ENCODE results near the gene OR2A1.
"Not testable (repeated sequence)": the region's sequence is repeated elsewhere in the genome, so short reads cannot be mapped to it uniquely, and the experiment has no call there.

OR2A1 gene

GRCh38 chr7:144325868-144326267 lies 13.6 kb downstream of the OR2A1 start:
- not testable (repeated sequence) for DNase-seq (ENCODE audit: low spot score)

- not testable (repeated sequence) for DNase-seq (ENCODE audit: low spot score)
Measured at GRCh38 chr7:144330044-144330443, 17.8 kb downstream of the OR2A1 start.

GRCh38 chr7:144331221-144331995 lies 19.2 kb downstream of the OR2A1 start:
- DNase-seq (ENCODE audit: low spot score) = not testable (repeated sequence)

- DNase-seq (ENCODE audit: low spot score) = not testable (repeated sequence)
Measured at GRCh38 chr7:144331996-144332288, 19.7 kb downstream of the OR2A1 start.

GRCh38 chr7:144348625-144349024 lies 36.4 kb downstream of the OR2A1 start:
- not testable (repeated sequence) for DNase-seq (ENCODE audit: low spot score)

GRCh38 chr7:144351667-144352066 lies 39.4 kb downstream of the OR2A1 start:
- not testable (repeated sequence) for DNase-seq (ENCODE audit: low spot score)

- not testable (repeated sequence) for DNase-seq (ENCODE audit: low spot score)
Measured at GRCh38 chr7:144355176-144355822, 43.1 kb downstream of the OR2A1 start, which contains the start of gene ARHGEF5. TSS of gene ARHGEF5 (plus strand) at chr7:144355402. CDS start at chr7:144362670, 7,268 bp downstream.

- DNase-seq (ENCODE audit: low spot score) = not testable (repeated sequence)
Measured at GRCh38 chr7:144356185-144356584, 44.0 kb downstream of the OR2A1 start.

- DNase-seq (ENCODE audit: low spot score) = not testable (repeated sequence)
Measured at GRCh38 chr7:144356860-144357259, 44.6 kb downstream of the OR2A1 start.

GRCh38 chr7:144362061-144362460 lies 49.8 kb downstream of the OR2A1 start:
- not testable (repeated sequence) for DNase-seq (ENCODE audit: low spot score)

GRCh38 chr7:144365523-144365922 lies 53.3 kb downstream of the OR2A1 start:
- DNase-seq (ENCODE audit: low spot score) = not testable (repeated sequence)

GRCh38 chr7:144367250-144367649 lies 55.0 kb downstream of the OR2A1 start:
- DNase-seq (ENCODE audit: low spot score) = not testable (repeated sequence)

- not testable (repeated sequence) for DNase-seq (ENCODE audit: low spot score)
Measured at GRCh38 chr7:144369221-144369620, 57.0 kb downstream of the OR2A1 start.

Data from AG08395 (cell line).